GM12865 (cell line): ENCODE data around the gene UNC13B.
A peak's percentile ranks its signal among the peaks of the same experiment; 100 is the strongest.

Source experiments
- DNase-seq: peaks from one replicate; pipeline ENCODE4 v3.0.0; 2010; ENCODE audit warnings: low read depth
- H3K4me3 ChIP-seq: 2 replicates; pipeline ENCODE4 v1.5.1; 2011; ENCODE audit warnings: mild to moderate bottlenecking, low read depth, low read length, control low read depth
- CTCF ChIP-seq: IDR thresholded peaks from 2 replicates; pipeline ENCODE4 v1.5.1; 2011; ENCODE audit warnings: low read length, control low read depth, low read depth, inconsistent platforms; ENCODE audit not compliant: insufficient read depth; ENCODE audit errors: missing control alignments

The UNC13B gene

GRCh38 chr9:35186524-35186923, 24.7 kb downstream of the UNC13B start:
- H3K4me3 ChIP-seq: no peak overlapping the region
- no peak for DNase-seq
- TF ChIP-seq CTCF: no peak

- TF ChIP-seq CTCF: no peak
- no peak overlapping the region for H3K4me3 ChIP-seq
- DNase-seq: no peak
Measured at GRCh38 chr9:35190203-35190602, 28.4 kb downstream of the UNC13B start.

GRCh38 chr9:35191105-35191504, 29.3 kb downstream of the UNC13B start:
- TF ChIP-seq CTCF: no peak
- DNase-seq: no peak
- no peak overlapping the region for H3K4me3 ChIP-seq

GRCh38 chr9:35193762-35194161, 32.0 kb downstream of the UNC13B start:
- peak; percentile 21 for DNase-seq
- no peak overlapping the region for H3K4me3 ChIP-seq
- no peak for TF ChIP-seq CTCF

- no peak overlapping the region for H3K4me3 ChIP-seq
- TF ChIP-seq CTCF: no peak
- DNase-seq: no peak
Measured at GRCh38 chr9:35195683-35196082, 33.9 kb downstream of the UNC13B start.

- no peak for DNase-seq
- no peak overlapping the region for H3K4me3 ChIP-seq
- TF ChIP-seq CTCF: no peak
Measured at GRCh38 chr9:35198191-35198590, 36.4 kb downstream of the UNC13B start.

GRCh38 chr9:35203528-35203927, 41.7 kb downstream of the UNC13B start:
- no peak for TF ChIP-seq CTCF
- DNase-seq: no peak
- H3K4me3 ChIP-seq: no peak overlapping the region
